GM21786 (cell line): Measurements from ENCODE around the gene NLN.
A peak's percentile ranks its signal among the peaks of the same experiment; 100 is the strongest.
"Not testable (repeated sequence)": the region's sequence is repeated elsewhere in the genome, so short reads cannot be mapped to it uniquely, and the experiment has no call there.

Source experiments
- ATAC-seq: cut with Tn5 transposase; IDR thresholded peaks from one replicate; pipeline ENCODE4 v1.9.1; 2021; ENCODE audit not compliant: unreplicated experiment

The NLN gene

DNA sequence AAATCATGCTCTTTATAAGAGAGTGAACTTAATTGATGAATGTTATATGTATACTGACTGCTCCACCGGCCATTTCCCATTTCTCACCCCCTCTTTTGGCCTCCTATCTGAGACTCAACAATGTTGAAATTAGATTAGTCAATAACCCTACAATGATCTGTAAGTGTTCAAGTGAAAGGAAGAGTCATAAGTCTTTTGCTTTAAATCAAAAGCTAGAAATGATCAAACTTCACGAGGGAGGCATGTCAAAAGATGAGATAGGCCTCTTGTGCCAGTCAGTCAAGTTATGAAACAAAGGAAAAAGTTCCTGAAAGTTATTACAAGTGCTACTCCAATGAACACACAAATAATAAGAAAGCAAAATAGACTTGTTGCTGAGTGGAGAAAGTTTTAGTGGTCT lies 83.1 kb downstream of the NLN start:
- no peak for ATAC-seq

DNA sequence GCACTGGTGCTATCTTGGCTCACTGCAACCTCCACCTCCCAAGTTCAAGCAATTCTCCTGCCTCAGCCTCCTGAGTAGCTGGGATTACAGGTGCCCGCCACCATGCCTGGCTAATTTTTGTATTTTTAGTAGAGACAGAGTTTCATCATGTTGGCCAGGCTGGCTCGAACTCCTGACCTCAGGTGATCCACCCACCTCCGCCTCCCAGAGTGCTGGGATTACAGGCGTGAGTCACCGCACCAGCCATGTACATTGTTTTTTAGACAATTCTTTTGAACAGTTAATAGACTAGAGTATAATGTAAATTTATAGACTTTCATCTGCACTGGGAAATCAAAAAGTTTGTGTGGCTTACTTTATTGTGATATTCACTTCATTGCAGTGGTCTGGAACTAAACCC lies 85.5 kb downstream of the NLN start:
- ATAC-seq: not testable (repeated sequence)

DNA sequence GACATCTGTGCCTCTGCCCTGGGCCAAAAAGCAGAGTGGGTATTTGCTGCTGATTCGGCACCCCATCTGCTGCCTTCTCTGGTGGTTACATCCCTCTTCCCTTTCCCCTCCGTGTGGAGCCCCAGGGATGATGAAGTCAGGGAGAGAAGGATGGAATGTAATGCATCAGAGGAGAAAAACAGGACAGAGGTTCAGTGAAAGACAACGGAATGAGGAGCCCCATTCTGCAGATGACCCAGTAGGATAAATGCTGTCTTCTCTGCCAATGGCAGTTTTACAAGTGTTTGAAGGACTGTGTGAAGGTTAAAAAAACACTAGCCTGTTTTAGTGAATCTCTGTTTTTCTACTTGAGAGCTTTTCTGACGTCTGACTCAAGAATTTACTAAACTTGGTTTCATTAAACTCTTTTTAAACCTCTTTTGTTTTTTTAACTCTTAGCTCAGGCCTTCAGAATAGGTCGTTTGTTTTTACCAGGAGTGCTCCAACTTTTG lies 86.3 kb downstream of the NLN start:
- no peak for ATAC-seq

DNA sequence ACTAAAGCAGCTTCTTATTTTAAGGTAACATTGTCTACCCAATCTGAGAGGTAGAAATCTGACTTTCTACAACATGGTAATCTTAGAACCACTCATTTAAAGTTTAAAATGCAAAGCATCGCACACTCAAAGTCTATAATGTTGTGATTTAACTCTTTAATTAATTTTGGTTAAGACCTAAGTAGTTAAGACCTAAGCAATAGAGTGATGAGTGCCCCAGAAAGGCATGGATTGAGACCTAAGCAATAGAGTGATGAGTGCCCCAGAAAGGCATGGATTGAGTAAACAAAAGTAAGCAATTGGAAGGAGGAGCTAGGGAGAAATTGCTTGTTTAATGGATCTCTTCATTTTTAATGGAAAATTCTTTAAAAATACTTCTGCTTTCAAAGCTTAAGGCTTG lies 86.8 kb downstream of the NLN start:
- ATAC-seq: no peak

DNA sequence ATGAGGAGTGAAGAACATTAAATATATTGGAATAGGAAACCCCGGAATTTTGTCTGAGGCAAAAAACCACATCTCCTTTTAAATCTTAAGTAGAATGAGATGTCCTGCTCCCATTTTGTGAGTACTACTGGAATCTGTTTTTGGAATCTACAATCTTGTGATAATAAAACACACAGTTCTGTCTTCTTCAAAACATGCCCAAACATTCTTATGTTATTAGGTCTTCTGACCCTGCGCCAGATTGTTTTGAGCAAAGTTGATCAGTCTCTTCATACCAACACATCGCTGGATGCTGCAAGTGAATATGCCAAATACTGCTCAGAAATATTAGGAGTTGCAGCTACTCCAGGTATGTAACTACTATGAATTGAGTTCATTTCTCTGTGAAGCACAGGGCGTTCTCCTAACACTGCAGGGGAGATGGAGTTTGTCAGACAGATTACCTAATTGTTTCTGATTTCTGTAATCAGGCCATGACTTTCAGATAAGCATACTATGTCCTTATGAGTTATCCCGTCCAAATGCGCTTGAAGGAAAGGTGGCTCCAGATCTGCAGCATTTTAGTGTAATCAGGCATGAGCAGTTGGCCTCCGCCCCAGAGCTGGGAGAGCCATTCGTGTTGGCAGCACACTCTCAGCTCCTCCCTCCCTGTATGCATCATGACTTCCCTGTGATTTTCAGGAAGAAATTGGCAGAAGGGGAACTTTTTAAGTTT lies 88.0 kb downstream of the NLN start:
- no peak for ATAC-seq

DNA sequence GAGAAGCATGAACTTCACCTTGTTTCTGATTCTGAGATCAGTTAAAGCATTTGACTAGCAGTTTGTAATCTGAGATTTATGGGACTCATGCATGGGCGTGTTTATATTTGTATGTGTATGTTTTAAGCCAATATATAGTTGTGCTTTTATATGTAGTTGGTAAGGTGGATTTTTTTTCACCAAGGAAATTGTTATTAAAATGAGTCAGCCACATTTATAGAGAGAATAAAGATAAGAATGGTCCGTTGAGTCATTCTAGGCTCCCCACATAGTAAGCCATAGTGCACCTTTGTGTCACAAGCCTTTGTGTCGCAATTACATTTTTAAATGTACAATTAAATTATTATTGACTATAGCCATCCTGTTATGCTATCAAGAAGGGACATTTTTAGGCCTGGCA lies 89.0 kb downstream of the NLN start:
- no peak for ATAC-seq

DNA sequence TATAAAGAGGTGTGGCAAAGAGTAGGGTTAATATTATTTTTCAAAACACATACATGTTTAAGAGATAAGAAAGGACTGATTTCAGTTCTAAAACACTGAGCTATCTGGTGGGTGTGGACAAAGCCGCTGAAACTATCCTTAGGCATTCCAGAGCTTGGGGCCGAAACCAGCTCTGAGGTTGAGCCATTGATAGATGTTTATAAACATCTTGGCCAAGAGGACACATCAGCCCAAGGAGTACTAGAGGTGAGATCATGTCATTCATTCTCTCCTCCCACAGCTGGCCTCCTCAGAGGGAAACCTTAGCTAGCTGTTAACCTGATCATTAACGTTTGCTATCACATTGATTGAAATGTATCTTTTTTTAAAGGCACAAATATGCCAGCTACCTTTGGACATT lies 89.9 kb downstream of the NLN start:
- ATAC-seq: no peak

DNA sequence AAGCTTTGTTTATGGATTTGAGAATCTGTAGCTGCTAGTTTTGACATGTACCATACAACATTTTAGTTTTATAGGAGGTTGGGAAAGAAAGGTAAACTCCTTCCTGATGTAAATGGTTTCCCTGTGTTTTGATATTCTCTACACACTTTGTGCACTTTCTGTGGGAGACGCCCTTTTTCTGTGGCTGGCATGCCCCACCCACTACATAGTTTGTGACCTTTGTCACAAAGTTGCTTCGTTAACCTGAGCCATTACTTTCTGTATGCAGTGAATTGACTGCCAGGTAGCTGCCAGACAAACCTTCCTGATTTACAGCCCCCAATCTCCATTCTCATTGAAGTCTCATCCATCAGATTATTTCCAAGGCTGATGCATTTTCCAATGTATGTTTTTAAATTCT lies 90.6 kb downstream of the NLN start:
- ATAC-seq: no peak

DNA sequence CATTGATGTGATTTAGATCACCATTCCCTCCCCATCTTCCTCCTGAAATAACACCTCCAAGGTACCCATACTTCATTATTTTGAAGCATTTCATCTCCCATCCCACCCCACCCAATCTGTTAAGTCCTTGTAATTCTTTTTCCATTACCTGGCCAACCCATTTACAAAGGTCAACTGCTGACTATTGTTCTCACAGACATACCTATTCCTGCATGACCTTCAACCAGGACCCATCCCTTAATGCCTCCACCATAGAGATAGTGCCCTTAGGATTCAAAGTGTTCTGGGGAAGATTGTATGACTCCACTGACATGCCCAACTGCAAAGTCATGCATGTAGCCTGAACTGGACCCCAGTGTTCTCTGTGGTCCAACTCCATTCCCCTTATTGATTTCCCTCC lies 91.2 kb downstream of the NLN start:
- ATAC-seq: no peak

DNA sequence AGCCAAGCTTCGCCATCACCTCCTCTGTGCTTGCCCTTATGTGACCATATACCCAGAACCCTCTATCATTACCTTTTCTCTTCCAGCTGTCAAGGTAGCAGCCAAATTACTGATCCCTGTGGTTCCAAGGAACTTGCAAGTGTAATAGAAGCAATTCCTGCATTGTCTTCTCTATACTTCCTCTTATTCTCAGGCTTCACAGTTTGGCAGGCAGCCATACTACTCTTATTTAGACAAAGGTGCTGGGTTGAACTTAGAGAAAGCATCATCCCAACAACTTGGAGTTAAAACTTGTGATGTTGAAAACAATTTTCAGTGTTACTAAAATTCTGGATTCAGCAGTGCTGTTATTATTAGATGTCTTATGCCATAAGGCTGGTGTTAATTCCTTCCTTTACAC lies 93.2 kb downstream of the NLN start:
- no peak for ATAC-seq

DNA sequence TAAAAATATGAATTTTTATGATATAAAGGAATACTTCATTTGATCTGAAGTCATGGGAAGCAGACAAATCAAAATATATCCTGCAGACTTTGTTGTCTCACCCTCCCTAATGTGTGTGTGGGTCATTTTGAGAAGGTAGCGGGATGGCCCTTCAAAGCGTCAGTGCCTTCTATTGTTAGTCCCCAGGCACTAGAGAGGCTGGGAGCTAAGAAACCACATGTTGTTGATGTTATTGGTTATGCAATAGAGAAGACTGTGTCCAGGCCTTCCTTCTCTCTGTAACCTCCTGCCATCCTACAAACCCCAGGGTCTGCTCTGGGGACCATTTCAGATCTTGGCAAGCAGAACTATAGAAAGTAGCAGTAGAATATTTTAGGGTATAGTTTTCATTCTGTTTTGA lies 94.7 kb downstream of the NLN start:
- no peak for ATAC-seq

DNA sequence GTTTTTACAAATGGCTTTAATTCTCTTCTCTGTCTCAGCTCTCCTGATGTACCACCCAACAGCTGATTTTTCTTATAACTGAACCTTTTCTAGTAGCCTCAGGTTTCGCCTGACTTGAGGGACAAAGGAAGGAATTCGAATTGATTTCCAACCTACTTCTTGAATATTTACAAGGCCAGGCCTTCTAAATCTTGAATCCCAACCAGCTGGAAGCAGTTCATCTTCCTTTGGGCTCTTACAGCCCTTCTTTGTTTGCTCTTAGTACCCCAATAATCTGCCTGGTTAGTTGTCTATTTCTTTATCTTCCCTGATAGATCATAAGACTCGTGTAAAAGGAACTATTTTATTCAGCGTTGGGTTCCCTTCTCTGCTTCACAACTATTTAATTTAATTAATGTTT lies 95.9 kb downstream of the NLN start:
- no peak for ATAC-seq

DNA sequence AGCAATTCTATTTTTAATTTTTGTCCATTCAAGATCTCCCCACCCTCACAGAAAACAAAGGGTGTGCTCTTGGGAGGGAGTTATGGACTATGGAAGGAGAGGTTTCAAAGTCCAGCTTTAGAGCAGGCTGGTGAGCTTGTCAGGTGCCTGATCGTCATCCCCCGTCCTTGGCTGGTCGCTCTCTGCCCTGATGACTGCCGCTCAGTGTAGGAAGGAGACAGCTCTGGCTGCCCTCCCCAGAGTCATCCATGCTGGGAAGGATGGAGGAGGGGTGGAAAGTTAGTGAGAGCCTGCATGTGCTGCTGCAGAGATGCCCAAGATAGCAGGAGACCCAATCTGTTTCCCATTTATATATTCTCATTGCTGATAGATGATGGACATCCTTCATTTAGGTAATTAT lies 96.6 kb downstream of the NLN start:
- ATAC-seq: no peak

DNA sequence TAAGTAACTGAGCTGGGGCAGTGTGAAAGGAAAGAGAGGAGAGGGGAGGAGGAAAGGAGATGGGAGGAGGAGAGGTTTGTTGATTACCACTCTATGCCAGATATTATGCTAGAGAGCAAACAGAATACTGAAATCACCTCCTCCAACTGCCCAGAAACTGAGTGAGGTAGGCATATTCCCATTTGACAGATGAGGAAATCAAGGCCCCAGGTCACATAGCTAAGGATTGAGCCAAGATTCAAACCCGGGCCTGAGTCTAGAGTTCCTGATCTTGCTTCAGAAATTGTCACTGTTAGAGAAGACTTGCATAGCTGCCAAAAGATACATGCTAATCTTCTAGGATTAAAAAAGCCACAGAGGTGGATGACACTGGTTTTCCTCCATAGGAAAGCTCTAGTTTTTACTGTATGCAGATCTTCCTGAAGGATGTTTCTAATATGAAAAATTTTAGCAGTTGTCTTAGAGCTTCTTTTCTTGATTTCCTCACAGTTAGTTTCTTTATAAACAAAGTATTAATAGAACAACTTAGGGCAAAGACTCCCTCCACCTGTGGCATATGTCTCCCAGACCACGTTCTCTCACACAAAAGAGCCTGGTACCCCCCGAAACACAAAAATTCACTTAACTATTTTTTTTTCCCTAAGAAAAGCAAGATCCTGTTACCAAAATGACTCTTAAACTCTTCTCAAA lies 97.4 kb downstream of the NLN start:
- ATAC-seq: no peak

DNA sequence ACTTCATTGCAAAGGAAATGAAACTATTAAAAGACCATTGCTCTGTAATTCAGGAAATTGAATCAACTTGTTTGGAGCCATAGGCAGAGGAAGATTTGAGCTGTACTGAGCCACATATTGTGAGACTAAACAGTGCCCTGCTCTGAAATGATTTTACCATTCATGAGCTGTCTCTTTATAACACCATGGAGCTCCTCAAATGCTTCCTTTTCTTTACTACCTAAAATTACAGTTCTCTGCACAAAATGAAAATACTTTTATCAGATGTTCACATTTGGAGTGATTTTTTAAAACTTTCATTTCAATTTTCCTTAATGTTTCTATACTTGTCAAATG lies 97.9 kb downstream of the NLN start:
- ATAC-seq: no peak

DNA sequence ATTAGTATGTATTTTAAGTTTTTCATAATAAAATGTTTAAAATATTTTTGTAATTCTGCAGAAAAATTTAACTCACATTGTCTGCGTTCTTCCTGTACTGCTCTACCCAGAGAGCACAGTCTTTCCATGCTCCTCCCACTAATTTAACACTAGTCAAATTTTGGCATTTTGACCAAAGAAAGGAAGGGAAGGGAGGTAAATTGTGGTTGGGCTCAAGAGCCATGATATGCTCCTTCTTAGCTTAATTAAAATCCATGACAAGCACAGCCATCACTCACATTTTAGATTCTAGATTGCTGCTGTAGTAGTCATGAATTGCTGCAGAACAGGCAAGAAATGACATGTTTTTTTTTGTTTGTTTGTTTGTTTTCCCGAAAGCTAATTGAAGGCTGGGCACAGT lies 98.4 kb downstream of the NLN start:
- no peak for ATAC-seq

DNA sequence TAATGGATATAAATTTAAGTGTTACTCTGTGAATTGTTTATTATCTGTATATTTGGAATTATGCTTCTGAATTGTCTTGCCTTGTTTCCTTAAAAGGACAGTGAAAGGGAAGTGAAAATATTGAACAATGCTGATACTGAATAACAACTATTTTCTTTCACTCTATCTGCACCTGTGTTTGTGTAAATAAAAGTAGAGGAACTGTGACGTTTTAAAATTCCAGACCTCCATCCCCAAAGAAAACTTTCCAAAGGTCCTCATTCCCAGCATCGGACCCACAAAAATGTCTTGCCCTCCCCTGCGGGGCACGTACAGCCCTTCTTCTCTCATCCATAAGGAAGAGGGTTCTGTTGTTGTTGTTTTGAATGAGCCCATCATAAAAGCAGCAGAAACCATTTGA lies 100.0 kb downstream of the NLN start:
- peak; percentile 50 for ATAC-seq

DNA sequence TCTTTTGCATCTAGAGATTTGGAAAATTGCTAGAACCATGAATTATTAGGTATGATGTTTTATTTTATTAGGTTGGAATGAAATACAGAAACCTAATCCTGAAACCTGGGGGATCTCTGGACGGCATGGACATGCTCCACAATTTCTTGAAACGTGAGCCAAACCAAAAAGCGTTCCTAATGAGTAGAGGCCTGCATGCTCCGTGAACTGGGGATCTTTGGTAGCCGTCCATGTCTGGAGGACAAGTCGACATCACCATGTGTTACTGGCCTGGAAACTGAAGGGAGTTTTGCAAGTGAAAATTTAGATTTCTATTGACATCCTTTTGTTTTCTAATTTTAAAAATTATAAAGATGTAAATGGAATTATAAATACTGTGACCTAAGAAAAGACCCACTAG lies 100.7 kb downstream of the NLN start:
- no peak for ATAC-seq

DNA sequence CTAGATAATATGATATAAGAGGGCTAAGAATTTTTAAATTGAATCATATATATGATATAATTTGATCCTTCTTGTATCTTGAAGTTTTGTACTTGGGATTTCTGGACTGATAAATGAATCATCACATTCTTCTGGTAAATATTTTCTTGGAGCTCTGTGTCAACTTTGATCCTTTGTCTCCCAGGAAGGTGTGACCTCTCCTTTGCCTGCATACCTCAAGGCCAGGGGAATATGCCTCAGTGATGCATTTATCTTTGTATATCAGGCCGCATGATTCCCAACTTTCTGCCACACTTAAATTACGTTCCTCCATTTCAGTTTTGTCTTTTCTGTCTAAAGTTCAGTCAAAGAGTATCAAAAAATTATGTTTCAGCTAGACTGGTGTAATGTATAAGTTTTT lies 101.2 kb downstream of the NLN start:
- ATAC-seq: no peak

DNA sequence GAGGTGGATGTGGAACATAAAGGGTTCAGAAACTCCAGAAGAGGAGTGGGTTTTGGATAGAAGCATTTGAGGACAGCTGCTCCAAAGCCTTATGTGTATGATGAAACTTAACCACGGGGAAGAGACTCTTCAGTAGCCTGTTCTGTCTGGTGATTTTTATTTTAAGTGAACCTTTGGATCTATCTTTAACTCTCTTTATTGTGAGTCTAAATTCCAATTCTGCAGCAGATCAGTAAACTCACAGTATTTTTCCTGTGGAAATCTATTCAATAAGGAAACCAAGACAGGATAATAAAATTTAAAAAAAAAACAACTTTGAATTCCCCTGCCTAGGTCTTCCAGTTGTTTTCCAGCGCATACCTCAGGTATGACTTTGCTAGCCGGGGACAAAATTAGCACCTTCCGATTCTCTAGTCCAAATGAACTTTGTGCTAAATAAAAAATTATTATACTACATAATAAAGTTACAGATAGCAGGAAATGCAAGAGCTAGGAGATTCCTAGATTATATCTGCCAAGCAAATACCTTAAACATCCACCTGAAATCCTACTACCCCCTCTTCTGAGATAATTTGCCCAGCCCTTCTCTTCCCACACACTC lies 101.9 kb downstream of the NLN start:
- ATAC-seq: no peak

DNA sequence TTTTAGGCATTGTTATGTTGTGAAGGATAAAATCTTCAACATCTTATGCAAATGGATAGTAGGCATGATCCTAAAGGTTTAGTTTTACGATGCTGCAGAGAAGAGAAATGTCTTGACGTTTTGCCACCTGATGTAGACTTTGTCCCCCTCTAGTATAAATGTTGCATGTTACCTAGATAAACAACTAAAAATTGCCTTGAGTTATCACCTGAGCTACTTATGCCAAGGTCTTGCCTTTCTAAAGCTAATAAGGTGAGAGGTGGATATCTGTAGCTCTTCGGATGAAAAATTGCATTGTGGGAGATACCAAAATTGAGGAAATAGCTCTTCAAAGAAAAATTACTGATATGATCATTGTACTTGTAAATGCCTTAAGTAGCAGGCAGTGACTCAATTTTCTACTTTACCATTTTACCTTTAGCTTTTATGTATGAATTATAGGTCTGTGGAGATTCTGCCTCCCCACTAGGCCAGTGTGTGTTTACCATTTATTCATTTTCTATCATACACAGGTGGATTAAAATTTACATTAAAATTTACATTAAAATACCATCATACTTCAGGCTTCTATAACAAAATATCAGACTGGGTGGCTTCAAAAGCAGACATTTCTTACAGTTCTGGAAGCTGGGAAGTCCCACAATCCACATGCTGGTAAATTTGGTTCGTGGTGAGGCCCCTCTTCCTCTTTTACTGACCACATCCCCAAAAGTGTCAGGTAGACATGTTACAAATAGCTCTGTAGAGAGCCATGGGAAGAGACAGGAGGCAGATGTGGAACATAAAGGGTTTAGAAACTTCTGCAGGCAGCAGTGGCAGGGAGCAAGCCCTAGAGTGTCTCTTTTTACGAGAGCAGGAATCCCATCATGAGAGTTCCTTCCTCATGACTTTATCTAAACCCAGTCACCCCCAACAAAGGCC lies 103.7 kb downstream of the NLN start:
- peak; percentile 70 for ATAC-seq
